ENCODE data around the gene PCCA.

GRCh38 chr13:100523981-100524386, 435.1 kb downstream of the PCCA start:
- TF ChIP-seq POLR2AphosphoS5 (IDR thresholded peaks at IDR 0.05) (no peak), POLR2A (IDR thresholded peaks at IDR 0.05) (no peak)

All from prostate gland (tissue), 1 donor.